Small intestine (tissue), 7 donors: ENCODE measurements around the gene PURA. TPM values are rescaled to one million over a fixed set of nuclear protein-coding genes. Genes with fewer than 3 reads are reported as not detected.

Source experiments
- DNase-seq, 2 donors: peaks; one replicate each; pipeline versions ENCODE4 v3.0.0 to v3.0.0-alpha.2; 2013
- FAIRE-seq: peaks from 2 replicates; lab custom pipeline; 2012; peaks lifted over from hg19 to GRCh38; lab: Jason Lieb, UNC
- H3K27ac ChIP-seq, 3 donors: one replicate each; pipeline ENCODE4 v1.5.1; 2013; ENCODE audit warnings: low read length in 2 of 3, mild to moderate bottlenecking in 2 of 3, control low read depth in 1 of 3, inconsistent platforms in 1 of 3, low read depth in 1 of 3, moderate library complexity in 1 of 3
- H3K27me3 ChIP-seq, 3 donors: one replicate each; pipeline ENCODE4 v1.6.1; 2013; ENCODE audit warnings: low read length in 3 of 3, inconsistent platforms in 1 of 3; ENCODE audit not compliant: control insufficient read depth in 3 of 3, insufficient read depth in 3 of 3
- H3K36me3 ChIP-seq, 3 donors: one replicate each; pipeline ENCODE4 v1.6.1; 2013; ENCODE audit warnings: low read length in 3 of 3, inconsistent platforms in 1 of 3, low read depth in 1 of 3, mild to moderate bottlenecking in 1 of 3, moderate library complexity in 1 of 3; ENCODE audit not compliant: control insufficient read depth in 3 of 3, insufficient read depth in 2 of 3
- H3K4me1 ChIP-seq, 3 donors: one replicate each; pipeline ENCODE4 v1.6.1; 2013; ENCODE audit warnings: low read length in 2 of 3, inconsistent platforms in 1 of 3, low read depth in 1 of 3, mild to moderate bottlenecking in 1 of 3, moderate library complexity in 1 of 3; ENCODE audit not compliant: control insufficient read depth in 3 of 3, insufficient read depth in 2 of 3
- H3K4me3 ChIP-seq, 3 donors: one replicate each; pipeline ENCODE4 v1.5.1; 2013; ENCODE audit warnings: low read length in 3 of 3, control low read depth in 1 of 3, inconsistent platforms in 1 of 3, low read depth in 1 of 3, mild to moderate bottlenecking in 1 of 3, moderate library complexity in 1 of 3
- H3K9me3 ChIP-seq, 2 donors: one replicate each; pipeline ENCODE4 v1.6.1; 2013; ENCODE audit warnings: low read depth in 1 of 2, low read length in 1 of 2; ENCODE audit not compliant: control insufficient read depth in 2 of 2, insufficient read depth in 1 of 2
- WGBS, 3 donors: extraction: QIAGEN DNeasy Blood & Tissue Kit; methylation state at CpG; one replicate each; pipeline ENCODE4 v1.1.7; 2013; 5-methylcytosine and 5-hydroxymethylcytosine counted together
- polyA plus RNA-seq, 4 donors: library from polyadenylated mRNA; stranded (reverse) in 3 of 4; unstranded in 1 of 4; fragments of 200-250 nt in 3 of 4; fragments of 120-200 nt in 1 of 4; gene quantifications; one replicate each; pipeline versions ENCODE4 v1.2.1 to v1.2.3, GENCODE V29; 2013
- donor health status: healthy with polysubstance abuse.
- donor health status: control.
- donor health status: control.
- donor health status: Bipolar disorder and iron deficiency.
- donor health status: healthy.

PURA gene
- polyA plus RNA-seq, 4 donors: 4.8 to 15.8 (median 8.3) TPM

DNA sequence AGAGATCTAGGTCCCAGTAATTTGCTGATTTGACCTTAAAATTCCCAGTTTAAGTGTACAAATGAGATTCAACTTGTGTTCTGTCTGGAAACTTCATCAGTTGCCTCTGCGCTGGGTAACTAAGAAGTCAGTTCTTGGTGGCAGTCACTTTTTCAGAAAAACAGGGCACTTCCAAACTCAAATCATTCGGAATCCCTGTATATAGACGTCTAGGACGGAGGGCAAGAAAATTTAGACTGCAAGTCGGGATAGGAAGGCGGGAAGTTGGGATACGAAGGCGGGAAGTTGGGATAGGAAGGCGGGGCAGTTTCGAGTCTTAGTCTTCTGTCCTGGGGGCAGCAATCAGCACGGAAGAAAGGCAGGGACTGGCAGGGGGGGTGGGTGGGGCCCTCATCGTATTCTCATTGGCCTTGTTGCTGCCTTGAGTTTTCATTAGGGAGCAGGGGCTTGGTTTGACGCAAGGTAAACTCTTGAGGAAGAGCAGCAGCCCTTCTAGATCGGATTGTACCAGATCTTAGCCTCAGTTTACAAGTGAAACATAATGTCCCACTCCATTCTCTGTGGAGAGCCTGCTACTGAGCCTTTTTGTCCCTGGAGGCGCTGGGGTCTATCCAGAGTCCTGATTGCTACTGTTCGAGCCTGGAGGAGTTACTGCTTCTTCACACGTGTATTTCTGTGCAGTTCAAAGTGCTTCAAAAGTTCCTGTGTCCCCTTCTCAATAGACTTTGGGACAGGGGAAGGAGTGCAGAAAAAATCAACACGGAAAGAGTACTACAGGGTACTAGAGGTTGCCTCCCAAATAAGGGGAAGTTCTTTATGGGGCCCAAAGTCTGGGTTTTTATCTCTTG, 2.7 kb upstream of the PURA start:
- H3K9me3 ChIP-seq: no peaks in the 10 kb centered on the region
- H3K27me3 ChIP-seq: peaks cover 0 to 49% (median 0%) of the 10 kb centered on the region in 3 donors
- FAIRE-seq: no peak
- DNase-seq: peak in 1 of 2 donors; percentile 25
- H3K4me1 ChIP-seq: peaks cover 3 to 30% (median 18%) of the 10 kb centered on the region in 3 donors
- H3K27ac ChIP-seq: no peak overlapping the region
- H3K36me3 ChIP-seq: peaks cover 0 to 3% (median 0%) of the 10 kb centered on the region in 3 donors
- 71 to 82% (median 75%) methylated on average over 18 of the region's 18 CpGs for WGBS, 3 donors
- H3K4me3 ChIP-seq: no peak overlapping the region

DNA sequence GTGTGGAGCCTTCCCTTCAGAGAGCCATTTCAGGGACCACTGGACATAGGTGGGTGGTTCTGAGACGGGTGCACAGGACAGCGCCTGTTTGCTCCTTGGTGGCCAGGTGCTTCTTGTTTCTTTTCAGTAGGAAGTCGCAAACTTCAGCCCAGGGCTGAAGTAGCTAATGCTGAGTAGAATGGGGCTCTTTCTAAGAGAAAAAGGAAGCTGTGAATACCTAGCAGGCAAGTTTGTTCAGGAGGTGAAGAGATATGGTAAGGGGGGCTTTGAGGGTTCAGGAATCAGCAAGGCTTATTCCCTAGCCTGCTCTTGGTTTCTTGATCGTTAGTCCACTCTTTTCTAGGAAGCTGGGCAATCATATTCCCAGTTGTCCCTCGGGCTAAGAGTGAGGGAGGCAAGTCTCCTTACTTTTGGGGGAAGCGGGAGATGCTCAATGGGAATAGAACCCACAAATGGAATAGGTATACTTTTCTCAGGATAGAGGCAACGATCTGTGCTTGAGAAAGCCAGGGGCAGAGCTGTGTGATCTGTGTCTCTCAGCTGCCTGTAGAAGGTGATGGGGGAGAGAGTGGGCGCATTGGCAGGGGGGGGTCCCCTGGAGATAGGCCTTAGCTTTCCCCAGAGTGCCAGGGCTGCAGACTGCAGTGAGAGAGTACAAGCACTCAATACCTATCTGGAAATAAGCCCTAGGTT, 1.9 kb upstream of the PURA start:
- peaks cover 3 to 29% (median 18%) of the 10 kb centered on the region in 3 donors for H3K4me1 ChIP-seq
- no peak for FAIRE-seq

GRCh38 chr5:140112685-140113179, 1.2 kb upstream of the PURA start:
- H3K4me1 ChIP-seq: peaks cover 3 to 28% (median 18%) of the 10 kb centered on the region in 3 donors
- no peak for FAIRE-seq

More for the DNA sequence above, 1.9 kb upstream of the PURA start:
- peaks cover 0 to 49% (median 0%) of the 10 kb centered on the region in 3 donors for H3K27me3 ChIP-seq
- no peak overlapping the region for H3K27ac ChIP-seq
- H3K4me3 ChIP-seq: no peak overlapping the region
- DNase-seq: no peak
- peaks cover 0 to 3% (median 0%) of the 10 kb centered on the region in 3 donors for H3K36me3 ChIP-seq
- 66 to 77% (median 70%) methylated on average over 8 of the region's 8 CpGs for WGBS, 3 donors
- H3K9me3 ChIP-seq: no peaks in the 10 kb centered on the region

GRCh38 chr5:140113180-140113698, 670 bp upstream of the PURA start:
- Histone ChIP-seq H3K27ac (peak overlapping the region; percentile 33 to 93 (median 92)), H3K9me3 (no peaks in the 10 kb centered on the region), H3K4me3 (peak overlapping the region; percentile 51 to 94 (median 90)), H3K4me1 (peaks cover 3 to 27% (median 18%) of the 10 kb centered on the region in 3 donors), H3K27me3 (peaks cover 0 to 44% (median 0%) of the 10 kb centered on the region in 3 donors), H3K36me3 (peaks cover 0 to 3% (median 0%) of the 10 kb centered on the region in 3 donors)
- 0 to 1% (median 1%) methylated on average over 15 to 28 of the region's 28 CpGs for WGBS, 3 donors
- peak in 1 of 2 donors; percentile 29 for DNase-seq
- FAIRE-seq: no peak

More at GRCh38 chr5:140112685-140113179, 1.2 kb upstream of the PURA start:
- Histone ChIP-seq H3K27ac (no peak overlapping the region), H3K36me3 (peaks cover 0 to 3% (median 0%) of the 10 kb centered on the region in 3 donors), H3K9me3 (no peaks in the 10 kb centered on the region), H3K27me3 (peaks cover 0 to 48% (median 0%) of the 10 kb centered on the region in 3 donors), H3K4me3 (peak overlapping the region; percentile 51 to 94 (median 90))
- WGBS, 3 donors: 31 to 37% (median 33%) methylated on average over 12 to 13 of the region's 13 CpGs
- DNase-seq: no peak

GRCh38 chr5:140114341-140115185, 654 bp downstream of the PURA start:
- Histone ChIP-seq H3K36me3 (peaks cover 0 to 3% (median 0%) of the 10 kb centered on the region in 3 donors), H3K4me1 (peaks cover 3 to 18% (median 14%) of the 10 kb centered on the region in 3 donors), H3K9me3 (no peaks in the 10 kb centered on the region), H3K27me3 (peaks cover 0 to 31% (median 0%) of the 10 kb centered on the region in 3 donors), H3K4me3 (peak overlapping the region; percentile 51 to 94 (median 90)), H3K27ac (peak overlapping the region; percentile 92 to 96 (median 93))
- no peak for FAIRE-seq
- peak; percentile 64 to 88 for DNase-seq
- 0 to 3% (median 1%) methylated on average over 55 to 65 of the region's 65 CpGs for WGBS, 3 donors

GRCh38 chr5:140115186-140115500, 1.2 kb downstream of the PURA start:
- Histone ChIP-seq H3K4me3 (peak overlapping the region; percentile 51 to 94 (median 90)), H3K27ac (peak overlapping the region; percentile 92 to 96 (median 93)), H3K27me3 (peaks cover 0 to 31% (median 0%) of the 10 kb centered on the region in 3 donors), H3K4me1 (peaks cover 3 to 18% (median 13%) of the 10 kb centered on the region in 3 donors), H3K9me3 (no peaks in the 10 kb centered on the region), H3K36me3 (peaks cover 0 to 3% (median 0%) of the 10 kb centered on the region in 3 donors)
- FAIRE-seq: no peak
- WGBS, 3 donors: 6 to 41% (median 16%) methylated on average over 1 of the region's 1 CpG
- DNase-seq: no peak

GRCh38 chr5:140116716-140117115, 2.8 kb downstream of the PURA start:
- peaks cover 3 to 13% (median 11%) of the 10 kb centered on the region in 3 donors for H3K4me1 ChIP-seq
- H3K27ac ChIP-seq: no peak overlapping the region
- peaks cover 0 to 19% (median 0%) of the 10 kb centered on the region in 3 donors for H3K27me3 ChIP-seq

More at GRCh38 chr5:140116716-140117115, 2.8 kb downstream of the PURA start:
- peak in 1 of 2 donors; percentile 23 for DNase-seq
- H3K4me3 ChIP-seq: no peak overlapping the region
- H3K9me3 ChIP-seq: no peaks in the 10 kb centered on the region
- WGBS, 3 donors: 45 to 67% (median 59%) methylated on average over 2 of the region's 2 CpGs
- H3K36me3 ChIP-seq: peaks cover 0 to 3% (median 0%) of the 10 kb centered on the region in 3 donors
- no peak for FAIRE-seq
